NCI-H748 treated with DMSO at 0.1 percent for 48 hours (cell line): ENCODE measurements around the gene WDR89.
A peak's percentile ranks its signal among the peaks of the same experiment; 100 is the strongest.
"Not testable (repeated sequence)": the region's sequence is repeated elsewhere in the genome, so short reads cannot be mapped to it uniquely, and the experiment has no call there.

Source experiments
- DNase-seq: peaks from one replicate; lab custom pipeline; 2025; lab: John Stamatoyannopoulos, UW

WDR89 gene

GRCh38 chr14:63652406-63652805 lies 10.7 kb upstream of the WDR89 start:
- DNase-seq, result no peak

GRCh38 chr14:63650256-63650952 lies 8.7 kb upstream of the WDR89 start:
- no peak for DNase-seq

GRCh38 chr14:63647696-63648410 lies 6.2 kb upstream of the WDR89 start:
- DNase-seq, result no peak

GRCh38 chr14:63644741-63645140 lies 3.1 kb upstream of the WDR89 start:
- no peak for DNase-seq

GRCh38 chr14:63642656-63643382 lies 1.1 kb upstream of the WDR89 start:
- DNase-seq, result peak; percentile 9

GRCh38 chr14:63642229-63642611 lies 549 bp upstream of the WDR89 start:
- peak; percentile 96 for DNase-seq

GRCh38 chr14:63638493-63638892 lies 3.2 kb downstream of the WDR89 start:
- DNase-seq, result no peak

- DNase-seq, result not testable (repeated sequence)
Observed at GRCh38 chr14:63636094-63636635, 5.5 kb downstream of the WDR89 start.

- no peak for DNase-seq
Observed at GRCh38 chr14:63633801-63634200, 7.9 kb downstream of the WDR89 start.

- peak; percentile 26 for DNase-seq
Observed at GRCh38 chr14:63632932-63633514, 8.6 kb downstream of the WDR89 start.

- no peak for DNase-seq
Observed at GRCh38 chr14:63624701-63625100, 17.0 kb downstream of the WDR89 start.

- DNase-seq, result no peak
Observed at GRCh38 chr14:63624203-63624602, 17.5 kb downstream of the WDR89 start.

GRCh38 chr14:63621975-63622374 lies 19.7 kb downstream of the WDR89 start:
- not testable (repeated sequence) for DNase-seq

- no peak for DNase-seq
Observed at GRCh38 chr14:63616015-63616414, 25.7 kb downstream of the WDR89 start.

GRCh38 chr14:63614679-63615363 lies 26.9 kb downstream of the WDR89 start:
- DNase-seq, result no peak

GRCh38 chr14:63611078-63611477 lies 30.6 kb downstream of the WDR89 start:
- no peak for DNase-seq

- no peak for DNase-seq
Observed at GRCh38 chr14:63605041-63605532, 36.6 kb downstream of the WDR89 start.

- no peak for DNase-seq
Observed at GRCh38 chr14:63604626-63605025, 37.0 kb downstream of the WDR89 start.

GRCh38 chr14:63603749-63604277 lies 37.9 kb downstream of the WDR89 start:
- no peak for DNase-seq

GRCh38 chr14:63598807-63599206 lies 42.9 kb downstream of the WDR89 start:
- DNase-seq, result no peak

GRCh38 chr14:63596998-63597658 lies 44.5 kb downstream of the WDR89 start:
- no peak for DNase-seq
